PC-9 (cell line): ENCODE results near the gene KRT76. TPM values are rescaled to one million over a fixed set of nuclear protein-coding genes. Genes with fewer than 3 reads are reported as not detected.

Experiments used
- BruUV-seq: library from RNA; stranded (reverse); fragments of 400-500 nt; replicated peaks from 2 replicates; lab custom pipeline; 2021; lab: Mats Ljungman, UMichigan
- CTCF ChIA-PET: fragments of 300-600 bp; sonication (Branson Sonifier 250); formaldehyde crosslinking; loops from one replicate; lab custom pipeline; 2022; ENCODE audit warnings: antibody characterized with exemption; lab: Charles Lee
- POLR2A ChIA-PET: fragments of 300-600 bp; sonication (Branson Sonifier 250); formaldehyde crosslinking; loops from one replicate; lab custom pipeline; 2022; ENCODE audit warnings: antibody characterized with exemption; ENCODE audit not compliant: unreplicated experiment; lab: Charles Lee
- DNase-seq, 2 experiments: peaks; one replicate each; pipeline versions ENCODE4 v3.0.0 to v3.0.0-alpha.2; 2015 to 2022; ENCODE audit warnings: mixed read lengths in 1 of 2
- H2AFZ ChIP-seq: fragments of 200-600 bp; sonication (generic); 2 replicates; pipeline ENCODE4 v1.8.1; 2017; ENCODE audit warnings: antibody characterized with exemption
- H3F3A ChIP-seq: fragments of 200-600 bp; sonication (generic); 2 replicates; pipeline ENCODE4 v1.8.1; 2017; ENCODE audit warnings: antibody characterized with exemption, mild to moderate bottlenecking, low read depth; ENCODE audit not compliant: insufficient read depth
- H3K27ac ChIP-seq: fragments of 200-600 bp; sonication (generic); 2 replicates; pipeline ENCODE4 v1.6.1; 2016; ENCODE audit warnings: mixed run types
- H3K27me3 ChIP-seq: fragments of 200-600 bp; sonication (generic); 2 replicates; pipeline ENCODE4 v1.6.1; 2016; ENCODE audit warnings: low read depth, mixed run types; ENCODE audit not compliant: insufficient read depth
- H3K36me3 ChIP-seq: fragments of 200-600 bp; sonication (generic); 2 replicates; pipeline ENCODE4 v1.6.1; 2016; ENCODE audit warnings: low read depth, mixed run types
- H3K4me1 ChIP-seq: fragments of 200-600 bp; sonication (generic); replicated peaks from 2 replicates; pipeline ENCODE4 v1.6.1; 2016; ENCODE audit warnings: mixed run types; ENCODE audit not compliant: insufficient read depth
- H3K4me2 ChIP-seq: fragments of 200-600 bp; sonication (generic); 2 replicates; pipeline ENCODE4 v1.6.1; 2017; ENCODE audit warnings: mixed run types
- H3K4me3 ChIP-seq: fragments of 200-600 bp; sonication (generic); 2 replicates; pipeline ENCODE4 v1.6.1; 2016; ENCODE audit warnings: mixed run types
- H3K79me2 ChIP-seq: fragments of 200-600 bp; sonication (generic); 2 replicates; pipeline ENCODE4 v1.6.1; 2017; ENCODE audit warnings: low read depth, mixed run types
- H3K9me2 ChIP-seq: fragments of 200-600 bp; sonication (generic); 2 replicates; pipeline ENCODE4 v1.8.1; 2017; ENCODE audit warnings: mild to moderate bottlenecking; ENCODE audit not compliant: insufficient read depth
- H3K9me3 ChIP-seq: fragments of 200-600 bp; sonication (generic); 2 replicates; pipeline ENCODE4 v1.8.1; 2016; ENCODE audit warnings: low read depth; ENCODE audit not compliant: insufficient read depth
- H4K20me1 ChIP-seq: fragments of 200-600 bp; sonication (generic); 2 replicates; pipeline ENCODE4 v1.8.1; 2017; ENCODE audit not compliant: insufficient read depth
- EZH2 ChIP-seq: fragments of 200-600 bp; sonication (generic); IDR thresholded peaks from 2 replicates; pipeline ENCODE4 v1.8.0; 2017; ENCODE audit warnings: antibody characterized with exemption, low read depth
- intact Hi-C: fragments of 100-400 bp; cut with micrococcal nuclease; formaldehyde crosslinking; loops from one replicate; pipeline ENCODE4 v1.10.0; 2022; ENCODE audit not compliant: unreplicated experiment
- total RNA-seq: library from RNA; stranded (reverse); gene quantifications from 2 replicates; pipeline ENCODE4 v1.2.3, GENCODE V29; 2021
- TF ChIP-seq, protein P1 (sequence below): fragments of 200-600 bp; sonication (generic); conservative IDR thresholded peaks from 2 replicates; pipeline ENCODE4 v1.6.1; 2017; ENCODE audit warnings: mixed run types, antibody characterized with exemption, mild to moderate bottlenecking, moderate library complexity

The KRT76 gene
- total RNA-seq, 1 experiment from 2014 or later = not detected

DNA sequence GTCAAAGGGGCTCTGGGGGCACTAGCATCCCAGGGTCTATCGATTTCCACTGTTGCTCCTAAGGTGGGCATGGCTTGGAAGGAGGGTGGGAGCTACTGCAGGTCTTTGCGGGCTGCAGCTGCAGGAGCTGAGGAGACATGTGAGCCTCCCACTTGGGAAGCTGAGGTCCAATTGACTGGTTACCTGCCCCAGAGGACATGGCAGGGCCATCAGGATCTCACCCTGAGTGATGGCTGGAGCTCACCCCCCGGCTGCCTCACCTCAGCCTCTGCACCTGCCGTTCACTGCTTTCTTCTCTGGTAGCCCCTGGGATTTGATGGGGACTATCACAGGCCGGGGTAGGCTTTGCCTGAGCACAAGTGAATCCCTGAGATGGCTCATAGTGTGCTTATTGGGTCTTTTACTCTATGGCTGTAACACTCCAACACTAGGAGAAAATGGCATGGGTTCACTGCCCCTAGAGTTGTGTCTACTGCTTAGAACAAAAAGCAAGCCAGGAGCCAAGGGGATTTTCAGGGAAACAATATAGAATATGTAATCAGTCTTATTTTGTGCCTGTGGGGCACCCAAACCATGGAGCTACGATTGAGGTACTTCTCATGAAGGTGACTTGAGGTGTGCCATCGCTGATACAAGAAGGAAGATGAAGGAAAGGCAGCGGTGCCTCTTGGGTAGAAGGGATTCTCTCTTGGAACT lies 40.0 kb upstream of the KRT76 start:
- Histone ChIP-seq H3K9me2 (no peaks in the 10 kb centered on the region), H3K4me2 (no peak overlapping the region), H3K79me2 (no peaks in the 10 kb centered on the region), H4K20me1 (no peaks in the 10 kb centered on the region), H2AFZ (no peak overlapping the region), H3K36me3 (no peaks in the 10 kb centered on the region), H3K9me3 (no peaks in the 10 kb centered on the region), H3F3A (peaks cover 4% of the 10 kb centered on the region; the same call in 1 of the 2 replicates), H3K27ac (no peak overlapping the region), H3K4me3 (no peak overlapping the region), H3K4me1 (peaks cover 13% of the 10 kb centered on the region), H3K27me3 (no peaks in the 10 kb centered on the region; the same call in 1 of the 2 replicates)
- CTCF ChIA-PET = no interaction called here
- POLR2A ChIA-PET = no interaction called here
- TF ChIP-seq, protein P1, sequence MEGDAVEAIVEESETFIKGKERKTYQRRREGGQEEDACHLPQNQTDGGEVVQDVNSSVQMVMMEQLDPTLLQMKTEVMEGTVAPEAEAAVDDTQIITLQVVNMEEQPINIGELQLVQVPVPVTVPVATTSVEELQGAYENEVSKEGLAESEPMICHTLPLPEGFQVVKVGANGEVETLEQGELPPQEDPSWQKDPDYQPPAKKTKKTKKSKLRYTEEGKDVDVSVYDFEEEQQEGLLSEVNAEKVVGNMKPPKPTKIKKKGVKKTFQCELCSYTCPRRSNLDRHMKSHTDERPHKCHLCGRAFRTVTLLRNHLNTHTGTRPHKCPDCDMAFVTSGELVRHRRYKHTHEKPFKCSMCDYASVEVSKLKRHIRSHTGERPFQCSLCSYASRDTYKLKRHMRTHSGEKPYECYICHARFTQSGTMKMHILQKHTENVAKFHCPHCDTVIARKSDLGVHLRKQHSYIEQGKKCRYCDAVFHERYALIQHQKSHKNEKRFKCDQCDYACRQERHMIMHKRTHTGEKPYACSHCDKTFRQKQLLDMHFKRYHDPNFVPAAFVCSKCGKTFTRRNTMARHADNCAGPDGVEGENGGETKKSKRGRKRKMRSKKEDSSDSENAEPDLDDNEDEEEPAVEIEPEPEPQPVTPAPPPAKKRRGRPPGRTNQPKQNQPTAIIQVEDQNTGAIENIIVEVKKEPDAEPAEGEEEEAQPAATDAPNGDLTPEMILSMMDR = no peak
- TF ChIP-seq EZH2 = no peak
- intact Hi-C loops = no loop called here
- BruUV-seq = no TSS peak
- no peak for DNase-seq

DNA sequence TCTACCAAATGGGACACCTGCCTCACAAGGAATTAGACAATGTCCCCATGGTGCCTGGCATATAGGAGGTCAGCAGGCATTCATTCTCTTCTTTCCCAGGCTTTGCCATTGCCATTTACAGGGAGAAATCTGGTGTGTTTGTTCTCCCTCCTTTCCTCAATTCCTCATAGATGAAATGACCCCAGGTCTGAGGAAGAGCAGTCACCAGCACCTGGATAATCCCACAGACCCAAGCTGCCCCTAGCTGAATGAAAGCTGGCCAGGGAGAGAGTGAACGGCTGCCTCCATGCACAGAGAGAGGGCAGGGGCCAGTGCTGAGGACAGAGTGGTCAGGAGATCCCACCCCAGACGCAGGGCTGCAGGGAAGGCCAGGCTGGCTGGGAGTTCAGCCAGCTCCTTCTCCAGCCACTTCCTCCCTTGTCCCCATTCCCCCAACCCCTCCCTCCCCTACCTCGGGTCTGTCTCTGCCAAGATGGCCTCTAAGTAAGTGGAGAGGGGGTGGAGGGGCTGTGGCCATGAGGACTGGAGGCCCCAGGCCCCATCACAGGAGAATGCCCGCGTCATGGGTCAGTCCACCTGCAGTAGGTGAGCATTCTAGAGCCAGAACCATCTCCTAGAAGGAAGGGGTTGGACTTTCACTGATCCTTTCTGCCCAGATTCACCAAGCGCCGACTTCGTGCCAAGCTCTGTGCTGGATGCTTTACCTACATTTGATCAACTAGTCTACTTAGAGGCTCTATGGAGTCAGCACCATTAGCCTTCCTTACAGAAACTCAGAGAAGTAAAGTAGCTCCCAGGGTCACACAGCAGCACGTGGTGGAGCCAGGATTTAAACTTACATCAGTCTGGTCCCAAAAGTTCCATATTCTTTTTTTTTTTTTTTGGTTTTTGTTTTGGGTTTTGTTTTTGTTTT lies 38.8 kb upstream of the KRT76 start:
- H3K27ac ChIP-seq = no peak overlapping the region
- no peak for TF ChIP-seq EZH2
- TF ChIP-seq, protein P1 = no peak
- H3K9me3 ChIP-seq = no peaks in the 10 kb centered on the region
- H3K4me1 ChIP-seq = peaks cover 8% of the 10 kb centered on the region
- no peaks in the 10 kb centered on the region; the same call in 1 of the 2 replicates for H3K27me3 ChIP-seq
- no peak overlapping the region for H3K4me3 ChIP-seq
- no peak overlapping the region for H2AFZ ChIP-seq
- peaks cover 4% of the 10 kb centered on the region; the same call in 1 of the 2 replicates for H3F3A ChIP-seq
- intact Hi-C loops = no loop called here
- BruUV-seq = no TSS peak
- no peaks in the 10 kb centered on the region for H3K79me2 ChIP-seq
- H3K4me2 ChIP-seq = no peak overlapping the region
- no peaks in the 10 kb centered on the region for H3K36me3 ChIP-seq
- DNase-seq = no peak
- ChIA-PET CTCF (no interaction called here), POLR2A (no interaction called here)
- no peaks in the 10 kb centered on the region for H4K20me1 ChIP-seq
- no peaks in the 10 kb centered on the region for H3K9me2 ChIP-seq

DNA sequence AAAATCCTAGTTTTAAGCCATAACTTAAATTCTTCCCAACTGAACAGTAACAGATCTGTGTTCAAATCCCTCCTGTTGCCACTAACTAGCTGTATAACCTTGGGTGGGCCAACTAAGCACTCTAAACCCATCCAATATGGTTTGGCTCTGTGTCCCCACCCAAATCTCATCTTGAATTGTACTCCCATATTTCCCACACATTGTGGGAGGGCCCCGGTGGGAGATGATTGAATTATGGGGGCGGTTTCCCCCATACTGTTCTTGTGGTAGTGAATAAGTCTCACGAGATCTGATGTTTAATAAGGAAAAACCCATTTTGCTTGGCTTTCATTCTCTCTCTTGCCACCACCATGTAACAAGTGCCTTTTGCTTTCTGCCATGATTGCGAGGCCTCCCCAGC lies 38.0 kb upstream of the KRT76 start:
- no peaks in the 10 kb centered on the region for H3K9me3 ChIP-seq
- no peak overlapping the region for H3K4me2 ChIP-seq
- intact Hi-C loops = no loop called here
- BruUV-seq = no TSS peak
- no peak overlapping the region for H3K4me3 ChIP-seq
- POLR2A ChIA-PET = no interaction called here
- no peak overlapping the region for H3K27ac ChIP-seq
- CTCF ChIA-PET = no interaction called here
- no peaks in the 10 kb centered on the region for H3K36me3 ChIP-seq
- no peaks in the 10 kb centered on the region for H3K79me2 ChIP-seq
- no peak overlapping the region for H2AFZ ChIP-seq
- no peak for DNase-seq
- no peaks in the 10 kb centered on the region for H3F3A ChIP-seq
- H4K20me1 ChIP-seq = no peaks in the 10 kb centered on the region
- H3K4me1 ChIP-seq = peaks cover 8% of the 10 kb centered on the region
- no peaks in the 10 kb centered on the region for H3K9me2 ChIP-seq
- H3K27me3 ChIP-seq = no peaks in the 10 kb centered on the region; the same call in 1 of the 2 replicates
- no peak for TF ChIP-seq EZH2
- TF ChIP-seq, protein P1 = no peak
